GM23338 (cell line): ENCODE measurements around the gene ABCC5. TPM values are rescaled to one million over a fixed set of nuclear protein-coding genes. Genes with fewer than 3 reads are reported as not detected.

Experiments
- ATAC-seq: fragments of 200-7000 bp; cut with Tn5 transposase; 3 replicates; pipeline ENCODE4 v1.9.1; 2020
- DNase-seq: peaks from one replicate; pipeline ENCODE4 v3.0.0-alpha.2; 2015; ENCODE audit warnings: low spot score
- H2AFZ ChIP-seq: fragments of 200-600 bp; sonication (generic); 2 replicates; pipeline ENCODE4 v1.8.0; 2016; ENCODE audit warnings: antibody characterized with exemption, mild to moderate bottlenecking, moderate library complexity
- H3F3A ChIP-seq: fragments of 200-600 bp; sonication (generic); replicated peaks from 2 replicates; pipeline ENCODE4 v1.8.0; 2017; ENCODE audit warnings: antibody characterized with exemption, mixed run types, low read depth
- H3K27ac ChIP-seq: fragments of 200-600 bp; sonication (generic); 2 replicates; pipeline ENCODE4 v1.6.1; 2016; ENCODE audit warnings: low read depth
- H3K27me3 ChIP-seq: fragments of 200-600 bp; sonication (generic); 2 replicates; pipeline ENCODE4 v1.8.0; 2016; ENCODE audit warnings: mild to moderate bottlenecking, mixed run types, moderate library complexity; ENCODE audit not compliant: insufficient read depth
- H3K36me3 ChIP-seq: fragments of 200-600 bp; sonication (generic); 2 replicates; pipeline ENCODE4 v1.8.0; 2016; ENCODE audit warnings: mild to moderate bottlenecking; ENCODE audit not compliant: insufficient read depth
- H3K4me1 ChIP-seq: fragments of 200-600 bp; sonication (generic); 2 replicates; pipeline ENCODE4 v1.8.0; 2016; ENCODE audit warnings: mild to moderate bottlenecking, moderate library complexity; ENCODE audit not compliant: insufficient read depth
- H3K4me2 ChIP-seq: fragments of 200-600 bp; sonication (generic); 2 replicates; pipeline ENCODE4 v1.7.1; 2017; ENCODE audit warnings: mixed run types
- H3K4me3 ChIP-seq: fragments of 200-600 bp; sonication (generic); 2 replicates; pipeline ENCODE4 v1.6.1; 2016; ENCODE audit warnings: mixed run types
- H3K79me2 ChIP-seq: fragments of 200-600 bp; sonication (generic); replicated peaks from 2 replicates; pipeline ENCODE4 v1.8.0; 2017; ENCODE audit warnings: mild to moderate bottlenecking; ENCODE audit not compliant: insufficient read depth
- H3K9me2 ChIP-seq: fragments of 200-600 bp; sonication (generic); 2 replicates; pipeline ENCODE4 v1.8.0; 2017; ENCODE audit not compliant: insufficient read depth
- H4K20me1 ChIP-seq: fragments of 200-600 bp; sonication (generic); replicated peaks from 2 replicates; pipeline ENCODE4 v1.8.0; 2017; ENCODE audit warnings: mild to moderate bottlenecking; ENCODE audit not compliant: insufficient read depth
- H3K27ac Mint-ChIP-seq: 2 replicates; pipeline ENCODE4 v1.8.0; 2020; ENCODE audit warnings: inconsistent platforms, mild to moderate bottlenecking, moderate library complexity, mixed read lengths
- H3K27me3 Mint-ChIP-seq: 3 replicates; pipeline ENCODE4 v1.8.0; 2022; ENCODE audit warnings: low read depth, mild to moderate bottlenecking, moderate library complexity, mixed read lengths, inconsistent platforms; ENCODE audit not compliant: insufficient read depth, poor library complexity
- H3K36me3 Mint-ChIP-seq: 3 replicates; pipeline ENCODE4 v1.8.0; 2021; ENCODE audit warnings: low read depth, mild to moderate bottlenecking, inconsistent platforms, moderate library complexity, mixed read lengths
- H3K4me1 Mint-ChIP-seq: 3 replicates; pipeline ENCODE4 v1.8.0; 2020; ENCODE audit warnings: mild to moderate bottlenecking, inconsistent platforms, mixed read lengths
- H3K4me3 Mint-ChIP-seq: 3 replicates; pipeline ENCODE4 v1.8.0; 2021; ENCODE audit warnings: moderate library complexity, mild to moderate bottlenecking, inconsistent platforms, mixed read lengths
- H3K9me3 Mint-ChIP-seq: 3 replicates; pipeline ENCODE4 v1.8.0; 2020; ENCODE audit warnings: moderate library complexity, mild to moderate bottlenecking, inconsistent platforms, mixed read lengths
- CREB1 ChIP-seq: fragments of 250-450 bp; sonication (Bioruptor Pico); IDR thresholded peaks from 2 replicates; pipeline ENCODE4 v1.5.0; 2020; ENCODE audit warnings: low read depth, mild to moderate bottlenecking, moderate library complexity
- EZH2 ChIP-seq: fragments of 200-600 bp; sonication (generic); IDR thresholded peaks from one replicate; pipeline ENCODE4 v1.8.0; 2017; ENCODE audit warnings: antibody characterized with exemption, mild to moderate bottlenecking, low read depth; ENCODE audit not compliant: unreplicated experiment
- EZH2phosphoT487 ChIP-seq: fragments of 200-600 bp; sonication (generic); IDR thresholded peaks from one replicate; pipeline ENCODE4 v1.8.1; 2018; ENCODE audit warnings: antibody characterized with exemption; ENCODE audit not compliant: unreplicated experiment
- JUNB ChIP-seq: IDR thresholded peaks from one replicate; pipeline ENCODE4 v1.6.1; 2016; ENCODE audit warnings: antibody characterized with exemption; ENCODE audit not compliant: unreplicated experiment
- NANOG ChIP-seq: IDR thresholded peaks from 2 replicates; pipeline ENCODE4 v1.6.1; 2016; ENCODE audit warnings: antibody characterized with exemption, borderline replicate concordance
- POLR2AphosphoS5 ChIP-seq: IDR thresholded peaks from 2 replicates; pipeline ENCODE4 v1.6.1; 2016; ENCODE audit warnings: antibody characterized with exemption, low read depth
- REST ChIP-seq: IDR thresholded peaks from one replicate; pipeline ENCODE4 v1.6.1; 2018; ENCODE audit warnings: antibody characterized with exemption; ENCODE audit not compliant: unreplicated experiment
- STAT1 ChIP-seq: IDR thresholded peaks from one replicate; pipeline ENCODE4 v1.6.1; 2016; ENCODE audit warnings: antibody characterized with exemption; ENCODE audit not compliant: unreplicated experiment
- ZNF114 ChIP-seq: fragments of 250-450 bp; sonication (Bioruptor Pico); IDR thresholded peaks from 2 replicates; pipeline ENCODE4 v1.5.0; 2020; ENCODE audit warnings: mild to moderate bottlenecking, moderate library complexity
- ZNF331 ChIP-seq: fragments of 250-450 bp; sonication (Bioruptor Pico); IDR thresholded peaks from 2 replicates; pipeline ENCODE4 v1.5.0; 2020; ENCODE audit warnings: low read depth, mild to moderate bottlenecking, moderate library complexity
- polyA plus RNA-seq: library from polyadenylated mRNA; unstranded; fragments of >200 nt; fragmentation: Nextera tagmentation; extraction: Ambion mirVana; gene quantifications from 2 replicates; pipeline ENCODE4 v1.2.1, GENCODE V29; 2016
- total RNA-seq: library from RNA; depleted of rRNA; stranded (reverse); fragments of >200 nt; shearing (Covaris generic); gene quantifications from 2 replicates; pipeline ENCODE4 v1.2.3, GENCODE V29; 2014
- TF ChIP-seq, protein P1 (sequence below): fragments of 250-450 bp; sonication (Bioruptor Pico); IDR thresholded peaks from 2 replicates; pipeline ENCODE4 v1.5.0; 2020; ENCODE audit warnings: mild to moderate bottlenecking, moderate library complexity
- TF ChIP-seq, protein P2 (sequence below), 2 experiments: fragments of 200-600 bp in 1 of 2; sonication (generic) in 1 of 2; conservative IDR thresholded peaks; 2 replicates each; pipeline versions ENCODE4 v1.5.1 to v1.6.1; 2016 to 2017; ENCODE audit warnings: antibody characterized with exemption in 2 of 2, low read depth in 2 of 2, mild to moderate bottlenecking in 2 of 2, moderate library complexity in 1 of 2
- TF ChIP-seq, protein P3 (sequence below): IDR thresholded peaks from 2 replicates; pipeline ENCODE4 v1.6.1; 2016; ENCODE audit warnings: antibody characterized with exemption

ABCC5 gene
- total and polyA plus RNA-seq, 2 experiments from 2014 or later, result 14.0 to 39.9 TPM

GRCh38 chr3:183911087-183911486, 106.6 kb downstream of the ABCC5 start:
- H3K27me3 ChIP-seq, result no peaks in the 10 kb centered on the region
- Mint-ChIP-seq H3K27ac (no peak overlapping the region), H3K4me3 (no peak overlapping the region), H3K9me3 (no peaks in the 10 kb centered on the region; the same call in 2 of the 3 replicates), H3K27me3 (peaks cover 12% of the 10 kb centered on the region), H3K4me1 (peaks cover 9% of the 10 kb centered on the region), H3K36me3 (no peaks in the 10 kb centered on the region)
- H4K20me1 ChIP-seq, result no peaks in the 10 kb centered on the region
- no peaks in the 10 kb centered on the region for H3K9me2 ChIP-seq
- H2AFZ ChIP-seq, result no peak overlapping the region
- no peak overlapping the region for H3K4me2 ChIP-seq
- no peaks in the 10 kb centered on the region for H3F3A ChIP-seq
- TF ChIP-seq ZNF331, result no peak
- TF ChIP-seq, protein P1, sequence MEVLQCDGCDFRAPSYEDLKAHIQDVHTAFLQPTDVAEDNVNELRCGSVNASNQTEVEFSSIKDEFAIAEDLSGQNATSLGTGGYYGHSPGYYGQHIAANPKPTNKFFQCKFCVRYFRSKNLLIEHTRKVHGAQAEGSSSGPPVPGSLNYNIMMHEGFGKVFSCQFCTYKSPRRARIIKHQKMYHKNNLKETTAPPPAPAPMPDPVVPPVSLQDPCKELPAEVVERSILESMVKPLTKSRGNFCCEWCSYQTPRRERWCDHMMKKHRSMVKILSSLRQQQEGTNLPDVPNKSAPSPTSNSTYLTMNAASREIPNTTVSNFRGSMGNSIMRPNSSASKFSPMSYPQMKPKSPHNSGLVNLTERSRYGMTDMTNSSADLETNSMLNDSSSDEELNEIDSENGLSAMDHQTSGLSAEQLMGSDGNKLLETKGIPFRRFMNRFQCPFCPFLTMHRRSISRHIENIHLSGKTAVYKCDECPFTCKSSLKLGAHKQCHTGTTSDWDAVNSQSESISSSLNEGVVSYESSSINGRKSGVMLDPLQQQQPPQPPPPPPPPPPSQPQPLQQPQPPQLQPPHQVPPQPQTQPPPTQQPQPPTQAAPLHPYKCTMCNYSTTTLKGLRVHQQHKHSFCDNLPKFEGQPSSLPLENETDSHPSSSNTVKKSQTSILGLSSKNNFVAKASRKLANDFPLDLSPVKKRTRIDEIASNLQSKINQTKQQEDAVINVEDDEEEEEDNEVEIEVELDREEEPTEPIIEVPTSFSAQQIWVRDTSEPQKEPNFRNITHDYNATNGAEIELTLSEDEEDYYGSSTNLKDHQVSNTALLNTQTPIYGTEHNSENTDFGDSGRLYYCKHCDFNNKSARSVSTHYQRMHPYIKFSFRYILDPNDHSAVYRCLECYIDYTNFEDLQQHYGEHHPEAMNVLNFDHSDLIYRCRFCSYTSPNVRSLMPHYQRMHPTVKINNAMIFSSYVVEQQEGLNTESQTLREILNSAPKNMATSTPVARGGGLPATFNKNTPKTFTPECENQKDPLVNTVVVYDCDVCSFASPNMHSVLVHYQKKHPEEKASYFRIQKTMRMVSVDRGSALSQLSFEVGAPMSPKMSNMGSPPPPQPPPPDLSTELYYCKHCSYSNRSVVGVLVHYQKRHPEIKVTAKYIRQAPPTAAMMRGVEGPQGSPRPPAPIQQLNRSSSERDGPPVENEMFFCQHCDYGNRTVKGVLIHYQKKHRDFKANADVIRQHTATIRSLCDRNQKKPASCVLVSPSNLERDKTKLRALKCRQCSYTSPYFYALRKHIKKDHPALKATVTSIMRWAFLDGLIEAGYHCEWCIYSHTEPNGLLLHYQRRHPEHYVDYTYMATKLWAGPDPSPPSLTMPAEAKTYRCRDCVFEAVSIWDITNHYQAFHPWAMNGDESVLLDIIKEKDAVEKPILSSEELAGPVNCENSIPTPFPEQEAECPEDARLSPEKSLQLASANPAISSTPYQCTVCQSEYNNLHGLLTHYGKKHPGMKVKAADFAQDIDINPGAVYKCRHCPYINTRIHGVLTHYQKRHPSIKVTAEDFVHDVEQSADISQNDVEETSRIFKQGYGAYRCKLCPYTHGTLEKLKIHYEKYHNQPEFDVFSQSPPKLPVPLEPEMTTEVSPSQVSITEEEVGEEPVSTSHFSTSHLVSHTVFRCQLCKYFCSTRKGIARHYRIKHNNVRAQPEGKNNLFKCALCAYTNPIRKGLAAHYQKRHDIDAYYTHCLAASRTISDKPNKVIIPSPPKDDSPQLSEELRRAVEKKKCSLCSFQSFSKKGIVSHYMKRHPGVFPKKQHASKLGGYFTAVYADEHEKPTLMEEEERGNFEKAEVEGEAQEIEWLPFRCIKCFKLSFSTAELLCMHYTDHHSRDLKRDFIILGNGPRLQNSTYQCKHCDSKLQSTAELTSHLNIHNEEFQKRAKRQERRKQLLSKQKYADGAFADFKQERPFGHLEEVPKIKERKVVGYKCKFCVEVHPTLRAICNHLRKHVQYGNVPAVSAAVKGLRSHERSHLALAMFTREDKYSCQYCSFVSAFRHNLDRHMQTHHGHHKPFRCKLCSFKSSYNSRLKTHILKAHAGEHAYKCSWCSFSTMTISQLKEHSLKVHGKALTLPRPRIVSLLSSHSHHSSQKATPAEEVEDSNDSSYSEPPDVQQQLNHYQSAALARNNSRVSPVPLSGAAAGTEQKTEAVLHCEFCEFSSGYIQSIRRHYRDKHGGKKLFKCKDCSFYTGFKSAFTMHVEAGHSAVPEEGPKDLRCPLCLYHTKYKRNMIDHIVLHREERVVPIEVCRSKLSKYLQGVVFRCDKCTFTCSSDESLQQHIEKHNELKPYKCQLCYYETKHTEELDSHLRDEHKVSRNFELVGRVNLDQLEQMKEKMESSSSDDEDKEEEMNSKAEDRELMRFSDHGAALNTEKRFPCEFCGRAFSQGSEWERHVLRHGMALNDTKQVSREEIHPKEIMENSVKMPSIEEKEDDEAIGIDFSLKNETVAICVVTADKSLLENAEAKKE (CRISPR knock-in tag), result no peak
- no peak for TF ChIP-seq POLR2AphosphoS5
- no peak for TF ChIP-seq NANOG
- TF ChIP-seq STAT1, result no peak
- no peak for TF ChIP-seq REST
- TF ChIP-seq, protein P2, sequence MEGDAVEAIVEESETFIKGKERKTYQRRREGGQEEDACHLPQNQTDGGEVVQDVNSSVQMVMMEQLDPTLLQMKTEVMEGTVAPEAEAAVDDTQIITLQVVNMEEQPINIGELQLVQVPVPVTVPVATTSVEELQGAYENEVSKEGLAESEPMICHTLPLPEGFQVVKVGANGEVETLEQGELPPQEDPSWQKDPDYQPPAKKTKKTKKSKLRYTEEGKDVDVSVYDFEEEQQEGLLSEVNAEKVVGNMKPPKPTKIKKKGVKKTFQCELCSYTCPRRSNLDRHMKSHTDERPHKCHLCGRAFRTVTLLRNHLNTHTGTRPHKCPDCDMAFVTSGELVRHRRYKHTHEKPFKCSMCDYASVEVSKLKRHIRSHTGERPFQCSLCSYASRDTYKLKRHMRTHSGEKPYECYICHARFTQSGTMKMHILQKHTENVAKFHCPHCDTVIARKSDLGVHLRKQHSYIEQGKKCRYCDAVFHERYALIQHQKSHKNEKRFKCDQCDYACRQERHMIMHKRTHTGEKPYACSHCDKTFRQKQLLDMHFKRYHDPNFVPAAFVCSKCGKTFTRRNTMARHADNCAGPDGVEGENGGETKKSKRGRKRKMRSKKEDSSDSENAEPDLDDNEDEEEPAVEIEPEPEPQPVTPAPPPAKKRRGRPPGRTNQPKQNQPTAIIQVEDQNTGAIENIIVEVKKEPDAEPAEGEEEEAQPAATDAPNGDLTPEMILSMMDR (conservative IDR thresholded peaks at IDR 0.05; ENCODE audit: low read depth in 2 of 2), result no peak
- no peak for TF ChIP-seq ZNF114 (CRISPR knock-in tag)
- TF ChIP-seq, protein P3, sequence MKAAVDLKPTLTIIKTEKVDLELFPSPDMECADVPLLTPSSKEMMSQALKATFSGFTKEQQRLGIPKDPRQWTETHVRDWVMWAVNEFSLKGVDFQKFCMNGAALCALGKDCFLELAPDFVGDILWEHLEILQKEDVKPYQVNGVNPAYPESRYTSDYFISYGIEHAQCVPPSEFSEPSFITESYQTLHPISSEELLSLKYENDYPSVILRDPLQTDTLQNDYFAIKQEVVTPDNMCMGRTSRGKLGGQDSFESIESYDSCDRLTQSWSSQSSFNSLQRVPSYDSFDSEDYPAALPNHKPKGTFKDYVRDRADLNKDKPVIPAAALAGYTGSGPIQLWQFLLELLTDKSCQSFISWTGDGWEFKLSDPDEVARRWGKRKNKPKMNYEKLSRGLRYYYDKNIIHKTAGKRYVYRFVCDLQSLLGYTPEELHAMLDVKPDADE, result no peak
- no peak for TF ChIP-seq CREB1 (CRISPR knock-in tag)
- no peak for TF ChIP-seq EZH2
- TF ChIP-seq EZH2phosphoT487, result no peak
- TF ChIP-seq JUNB, result no peak
- no peaks in the 10 kb centered on the region for H3K36me3 ChIP-seq
- H3K79me2 ChIP-seq, result no peaks in the 10 kb centered on the region
- H3K27ac ChIP-seq, result no peak overlapping the region
- no peak for DNase-seq
- H3K4me1 ChIP-seq, result no peaks in the 10 kb centered on the region
- no peak for ATAC-seq
- no peak overlapping the region for H3K4me3 ChIP-seq
